KOPT-K1 (cell line): Measurements from ENCODE around the gene COL24A1.
"Not testable (repeated sequence)": the region's sequence is repeated elsewhere in the genome, so short reads cannot be mapped to it uniquely, and the experiment has no call there.

Source experiments
- H3K27ac ChIP-seq: fragments of 200-600 bp; sonication (generic); 2 replicates; pipeline ENCODE4 v1.5.1; 2016; ENCODE audit warnings: antibody characterized with exemption, mild to moderate bottlenecking, low read depth, low read length; ENCODE audit not compliant: poor library complexity, severe bottlenecking
- H3K36me3 ChIP-seq: fragments of 200-600 bp; sonication (generic); 2 replicates; pipeline ENCODE4 v1.5.1; 2017; ENCODE audit warnings: antibody characterized with exemption, mild to moderate bottlenecking, low read length, moderate library complexity; ENCODE audit not compliant: insufficient read depth
- H3K9me3 ChIP-seq: fragments of 200-600 bp; sonication (generic); 2 replicates; pipeline ENCODE4 v1.5.1; 2017; ENCODE audit warnings: antibody characterized with exemption, low read length, mild to moderate bottlenecking; ENCODE audit not compliant: insufficient read depth, poor library complexity, severe bottlenecking

The COL24A1 gene

DNA sequence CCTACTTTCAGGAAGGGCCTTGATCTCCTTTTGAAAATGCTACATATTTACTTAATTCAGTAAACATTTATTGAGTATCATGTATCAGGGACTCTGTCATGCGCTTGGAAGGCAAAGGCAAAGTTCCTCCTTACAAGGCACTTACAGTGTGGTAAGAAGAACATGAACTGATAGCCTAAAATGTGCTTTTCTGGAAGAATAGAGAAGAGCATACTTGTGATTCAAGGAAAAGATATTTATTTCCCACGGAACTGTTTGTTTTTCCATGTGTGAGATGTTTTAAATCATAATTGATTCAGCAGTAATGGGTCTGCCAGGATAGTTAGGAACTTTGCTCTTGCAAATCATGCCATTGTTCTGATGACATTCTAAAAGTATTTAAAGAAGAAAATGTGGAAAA is 338.2 kb downstream of the COL24A1 start:
- no peaks in the 10 kb centered on the region for H3K9me3 ChIP-seq
- H3K27ac ChIP-seq, result no peak overlapping the region
- no peaks in the 10 kb centered on the region for H3K36me3 ChIP-seq

DNA sequence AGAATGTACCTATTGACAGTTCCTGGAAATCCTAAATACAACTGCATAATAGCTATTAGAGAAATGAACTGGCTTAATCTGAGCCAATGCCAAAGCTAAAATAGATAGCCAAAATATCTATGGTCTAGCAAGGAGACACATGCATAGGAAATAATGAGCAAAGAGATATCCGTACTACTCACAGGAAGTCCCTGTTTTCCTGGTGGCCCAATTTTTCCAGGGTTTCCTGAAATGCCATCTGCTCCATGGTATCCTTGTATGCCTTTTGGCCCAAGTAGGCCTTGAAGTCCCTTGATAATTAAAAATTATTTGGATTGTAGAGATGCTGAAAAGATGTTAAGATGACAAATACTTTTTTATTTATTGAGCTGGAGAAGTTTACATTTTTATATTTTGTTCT is 340.0 kb downstream of the COL24A1 start:
- H3K27ac ChIP-seq, result no peak overlapping the region
- no peaks in the 10 kb centered on the region for H3K9me3 ChIP-seq
- H3K36me3 ChIP-seq, result no peaks in the 10 kb centered on the region

DNA sequence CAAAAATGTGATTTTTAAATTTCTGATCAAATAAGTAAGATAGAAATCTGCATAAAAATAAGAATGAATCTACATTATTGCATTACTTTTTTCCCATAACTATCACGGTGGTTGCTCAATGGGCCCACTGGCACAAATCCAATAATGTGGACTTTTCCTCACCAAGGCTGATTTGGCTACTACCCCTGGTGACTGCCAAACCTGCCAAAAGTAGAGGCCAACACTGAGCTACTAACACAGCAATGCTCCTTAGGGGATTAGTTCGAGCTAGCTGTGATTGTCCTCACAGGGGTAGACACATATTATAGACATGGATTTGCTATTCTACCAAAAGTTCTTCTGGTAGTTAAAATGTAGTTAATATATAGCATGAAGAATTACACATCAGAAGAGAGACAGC is 340.7 kb downstream of the COL24A1 start:
- H3K9me3 ChIP-seq, result no peaks in the 10 kb centered on the region
- H3K27ac ChIP-seq, result no peak overlapping the region
- no peaks in the 10 kb centered on the region for H3K36me3 ChIP-seq

DNA sequence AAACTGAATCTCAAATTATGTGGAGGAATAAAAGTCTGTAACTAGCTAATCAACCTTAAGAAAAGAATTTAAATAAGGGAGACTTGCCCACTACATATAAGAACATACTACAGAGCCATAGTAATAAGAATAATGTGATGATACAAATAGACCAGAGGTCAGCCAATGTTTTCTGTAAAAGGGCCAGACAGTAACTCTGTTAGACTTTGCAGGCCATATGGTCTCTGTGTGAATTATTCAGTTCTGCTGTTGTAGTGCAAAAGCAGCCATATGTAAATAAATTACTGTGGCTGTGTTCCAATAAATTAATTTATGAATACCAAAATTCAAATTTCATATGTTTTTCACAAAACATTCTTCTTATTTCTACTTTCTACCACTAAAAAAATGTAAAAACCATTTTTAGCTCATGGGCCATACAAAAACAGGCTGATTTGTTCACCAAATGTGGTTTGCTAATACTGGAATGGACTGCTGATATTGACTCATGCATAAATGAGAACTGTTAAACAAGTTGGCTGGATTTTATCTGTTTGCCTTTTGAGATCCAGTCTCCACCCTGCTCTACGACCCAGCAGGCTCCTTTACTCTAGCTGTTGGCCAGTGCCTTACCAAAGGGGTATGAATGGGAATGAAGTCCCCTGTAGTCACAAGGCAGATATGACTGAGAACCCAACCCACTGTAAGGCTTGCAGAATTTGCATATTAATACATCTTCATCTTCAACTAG is 350.2 kb downstream of the COL24A1 start:
- H3K9me3 ChIP-seq, result peaks cover 7% of the 10 kb centered on the region
- H3K36me3 ChIP-seq, result no peaks in the 10 kb centered on the region
- no peak overlapping the region for H3K27ac ChIP-seq

DNA sequence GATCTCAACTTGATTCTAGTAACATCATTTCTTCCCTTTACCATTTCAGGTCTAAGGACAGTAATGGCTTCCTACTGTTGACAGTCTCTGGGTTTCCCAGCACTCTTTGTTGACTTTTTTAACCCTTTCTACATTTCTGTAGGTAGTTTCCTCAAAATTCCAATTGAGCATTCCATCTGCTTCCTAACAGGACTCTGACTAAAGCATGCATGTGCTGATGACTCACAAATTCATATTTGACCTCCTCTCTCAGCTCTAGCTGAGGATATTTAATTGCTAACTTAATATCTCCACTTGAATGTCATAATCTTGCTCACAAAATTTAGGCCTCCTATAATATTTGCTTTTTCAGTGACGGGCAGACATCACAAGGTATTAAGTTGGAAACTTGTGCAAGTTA is 355.1 kb downstream of the COL24A1 start:
- H3K36me3 ChIP-seq, result no peaks in the 10 kb centered on the region
- no peaks in the 10 kb centered on the region for H3K9me3 ChIP-seq
- no peak overlapping the region for H3K27ac ChIP-seq

DNA sequence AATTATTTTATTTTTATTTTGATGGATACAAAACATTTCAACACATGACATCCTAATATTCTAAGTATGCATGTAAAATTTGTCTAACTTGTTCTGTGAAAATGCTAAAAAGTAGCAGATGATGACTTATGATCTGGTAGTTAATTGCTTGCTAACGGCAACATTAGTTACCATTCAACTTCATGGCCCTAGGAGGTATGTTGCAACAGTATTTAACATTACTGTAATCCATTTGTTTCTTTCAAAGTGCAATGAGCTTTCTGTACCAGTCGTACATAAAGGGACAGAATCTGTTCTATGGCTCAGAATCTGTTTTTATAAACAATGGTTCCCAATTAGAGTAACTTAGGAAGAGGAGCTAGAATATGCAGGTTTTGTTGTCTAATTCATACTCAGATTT is 356.8 kb downstream of the COL24A1 start:
- Histone ChIP-seq H3K36me3 (no peaks in the 10 kb centered on the region), H3K9me3 (no peaks in the 10 kb centered on the region), H3K27ac (no peak overlapping the region)

DNA sequence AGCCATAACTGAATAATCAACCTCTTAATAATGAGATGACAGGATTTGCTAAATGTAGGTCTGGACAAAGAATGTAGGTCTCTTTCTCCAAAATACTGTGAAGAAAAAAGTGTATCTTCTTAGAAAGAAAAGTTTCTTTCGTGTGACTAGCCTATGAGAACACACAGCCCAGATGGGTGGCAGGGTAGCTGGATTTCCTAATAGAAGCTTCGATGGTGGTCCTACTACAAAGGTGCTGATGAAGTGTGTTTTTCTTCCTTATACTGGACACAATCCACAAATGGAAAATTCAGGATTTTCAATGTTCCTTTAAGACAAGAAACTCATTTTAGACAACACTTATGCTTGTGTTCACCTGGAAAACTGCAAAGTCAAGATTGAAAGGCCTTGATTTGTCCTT is 358.2 kb downstream of the COL24A1 start:
- H3K27ac ChIP-seq, result no peak overlapping the region
- H3K36me3 ChIP-seq, result no peaks in the 10 kb centered on the region
- no peaks in the 10 kb centered on the region for H3K9me3 ChIP-seq

DNA sequence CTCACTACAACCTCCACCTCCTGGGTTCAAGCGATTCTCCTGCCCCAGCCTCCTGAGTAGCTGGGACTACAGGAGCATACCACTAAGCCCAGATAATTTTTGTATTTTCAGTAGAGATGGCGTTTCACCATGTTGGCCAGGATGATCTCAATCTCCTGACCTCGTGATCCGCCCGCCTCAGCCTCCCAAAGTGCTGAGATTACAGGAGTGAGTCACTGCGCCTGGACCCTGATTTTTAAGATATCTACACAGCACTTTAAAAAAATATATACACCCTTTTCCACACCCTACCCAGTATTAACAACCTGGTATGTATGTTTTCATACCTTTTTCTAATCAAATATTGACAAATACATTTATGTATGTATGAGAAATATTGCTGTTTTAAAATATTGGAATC is 379.6 kb downstream of the COL24A1 start:
- H3K27ac ChIP-seq, H3K9me3 ChIP-seq, H3K36me3 ChIP-seq: not testable (repeated sequence)

DNA sequence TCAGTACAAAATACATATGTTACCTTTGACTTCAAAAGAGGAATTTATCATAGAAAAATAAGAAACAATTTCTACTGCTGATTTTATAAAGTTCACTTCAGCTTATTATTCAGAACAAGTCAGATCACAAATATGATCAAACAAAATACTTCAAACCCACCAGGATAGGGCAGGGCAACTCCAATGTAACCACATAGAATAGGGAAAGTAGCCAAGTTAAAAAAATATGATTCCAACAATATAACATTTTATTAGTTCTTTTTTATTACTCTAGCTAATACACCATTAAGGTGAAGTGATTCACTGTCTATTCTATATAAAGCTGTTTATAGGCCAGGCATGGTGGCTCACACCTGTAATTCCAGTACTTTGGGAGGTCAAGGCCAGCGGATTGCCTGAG is 393.8 kb downstream of the COL24A1 start:
- Histone ChIP-seq H3K36me3 (no peaks in the 10 kb centered on the region), H3K27ac (no peak overlapping the region), H3K9me3 (no peaks in the 10 kb centered on the region)

DNA sequence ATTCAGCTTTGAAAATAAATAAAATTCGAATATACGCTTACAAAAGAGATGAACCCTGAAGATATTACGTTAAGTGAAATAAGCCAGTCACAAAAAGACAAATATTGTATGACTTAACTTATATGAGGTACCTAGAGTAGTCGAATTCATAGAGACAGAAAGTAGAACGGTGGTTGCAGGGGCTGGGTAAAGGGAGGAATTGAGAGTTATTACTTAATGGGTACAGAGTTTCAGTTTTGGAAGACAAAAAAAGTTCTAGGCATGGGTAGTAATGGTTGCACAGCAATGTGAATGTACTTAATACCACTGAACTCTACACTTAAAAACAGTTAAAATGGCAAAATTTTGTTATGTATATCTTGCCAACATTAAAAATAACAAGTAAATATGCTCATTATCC is 399.7 kb downstream of the COL24A1 start:
- no peaks in the 10 kb centered on the region for H3K36me3 ChIP-seq
- no peaks in the 10 kb centered on the region for H3K9me3 ChIP-seq
- no peak overlapping the region for H3K27ac ChIP-seq

DNA sequence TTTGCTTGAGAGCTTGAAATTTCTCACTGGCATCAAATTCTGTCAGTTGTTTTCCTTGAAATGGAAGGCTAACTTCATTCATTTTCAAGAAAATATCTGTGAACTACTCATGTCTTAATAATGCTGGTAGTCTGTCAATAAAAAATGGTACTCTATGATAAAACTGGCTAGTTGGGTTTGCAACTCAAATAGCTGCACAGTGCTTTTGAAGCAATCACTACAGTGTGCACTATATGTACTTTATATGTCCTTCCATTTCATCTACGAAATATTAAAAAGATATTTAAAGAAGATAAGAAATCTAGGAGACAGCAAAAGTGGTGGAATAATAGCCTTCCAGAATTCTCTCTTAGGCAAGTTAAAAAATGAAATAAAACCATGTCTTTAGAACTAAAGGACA is 408.5 kb downstream of the COL24A1 start:
- H3K36me3 ChIP-seq, result no peaks in the 10 kb centered on the region
- no peak overlapping the region for H3K27ac ChIP-seq
- peaks cover 4% of the 10 kb centered on the region for H3K9me3 ChIP-seq

DNA sequence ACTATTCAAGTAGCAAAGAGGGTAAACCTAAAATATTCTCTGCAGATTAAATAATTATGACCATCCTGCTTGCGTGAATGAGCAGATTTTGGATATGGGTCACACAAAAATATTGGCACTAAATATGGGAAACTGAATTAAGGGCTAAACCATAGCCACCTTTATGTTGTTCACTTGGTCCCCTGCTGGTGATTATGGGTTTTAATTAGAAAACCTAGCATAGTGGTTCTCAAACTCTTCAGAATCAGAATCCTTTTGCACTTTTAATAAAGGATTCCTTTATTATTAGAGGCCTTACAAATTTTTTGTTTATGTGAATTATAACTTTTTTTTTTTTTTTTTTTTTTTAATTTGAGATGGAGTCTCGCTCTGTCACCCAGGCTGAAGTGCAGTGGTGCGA is 409.8 kb downstream of the COL24A1 start:
- Histone ChIP-seq H3K27ac (no peak overlapping the region), H3K9me3 (peaks cover 4% of the 10 kb centered on the region), H3K36me3 (no peaks in the 10 kb centered on the region)

DNA sequence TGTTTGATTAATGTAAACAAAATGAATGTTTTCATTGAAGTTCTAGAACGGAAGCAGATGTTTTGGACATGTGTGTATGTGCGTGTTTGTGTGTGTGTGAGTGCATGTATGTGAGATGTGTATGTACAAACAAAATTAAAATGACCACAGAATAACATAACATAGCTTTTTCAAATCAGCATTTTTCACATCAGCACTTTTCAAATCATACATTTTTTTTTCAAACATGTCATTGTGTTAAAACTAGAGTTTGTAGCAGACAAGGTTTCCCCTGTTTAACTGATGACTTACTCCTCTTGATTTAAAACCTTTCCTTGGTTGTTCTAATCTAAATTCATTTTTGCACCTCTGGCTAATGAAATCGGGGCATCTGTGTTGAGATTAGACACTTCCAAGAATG is 412.8 kb downstream of the COL24A1 start:
- H3K9me3 ChIP-seq, result peaks cover 4% of the 10 kb centered on the region
- H3K27ac ChIP-seq, result no peak overlapping the region
- no peaks in the 10 kb centered on the region for H3K36me3 ChIP-seq

DNA sequence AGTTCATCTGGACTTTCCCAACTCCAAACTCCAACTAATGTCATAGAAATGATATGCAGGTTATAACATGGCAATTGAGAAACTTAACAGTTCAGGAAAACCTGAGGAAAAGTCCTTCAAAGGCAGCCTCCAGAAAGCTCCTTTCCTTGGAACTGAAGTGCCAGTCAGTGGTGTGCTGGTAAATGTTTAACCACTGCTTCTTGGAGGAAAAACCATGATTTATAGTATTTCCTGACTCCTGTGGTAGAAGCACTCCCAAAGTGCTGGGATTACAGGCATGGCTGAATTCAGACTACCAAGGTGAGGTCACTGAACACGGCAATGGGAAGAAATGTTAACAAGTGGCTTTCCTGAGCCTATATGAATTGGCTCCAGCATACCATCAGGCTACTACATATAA is 421.6 kb downstream of the COL24A1 start:
- Histone ChIP-seq H3K27ac (no peak overlapping the region), H3K9me3 (no peaks in the 10 kb centered on the region), H3K36me3 (no peaks in the 10 kb centered on the region)

DNA sequence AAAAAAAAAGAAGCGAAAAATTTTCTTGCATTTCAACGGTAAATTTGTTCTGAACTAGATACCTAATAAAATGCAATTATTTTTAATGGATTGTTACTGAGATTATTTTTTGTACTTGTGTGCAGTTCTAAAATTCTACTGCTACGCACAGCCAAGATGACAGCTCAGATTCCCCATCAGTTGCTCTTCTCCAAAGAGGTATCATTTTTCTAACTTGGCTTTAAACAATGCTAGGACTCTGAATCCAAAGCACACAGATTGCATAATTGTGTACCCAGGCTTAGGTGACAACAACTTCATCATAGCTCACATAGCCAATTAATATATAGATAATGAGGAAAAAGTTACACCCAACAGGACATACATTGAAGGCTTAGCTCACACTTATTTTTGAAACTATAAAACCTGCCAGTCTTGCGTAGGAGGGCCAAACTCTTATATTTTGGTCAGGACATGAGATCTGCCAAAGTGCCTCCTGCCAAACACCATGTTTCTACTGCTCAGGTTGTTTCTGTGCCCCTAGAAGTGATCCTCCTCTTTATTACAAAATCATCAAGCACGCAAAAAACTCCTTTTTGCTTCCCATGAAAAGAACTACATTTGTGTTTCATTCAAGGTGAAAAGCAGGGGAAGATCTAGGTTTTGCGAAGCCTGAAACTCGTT is 437.8 kb downstream of the COL24A1 start:
- no peaks in the 10 kb centered on the region for H3K36me3 ChIP-seq
- peaks cover 18% of the 10 kb centered on the region for H3K9me3 ChIP-seq
- H3K27ac ChIP-seq, result no peak overlapping the region

DNA sequence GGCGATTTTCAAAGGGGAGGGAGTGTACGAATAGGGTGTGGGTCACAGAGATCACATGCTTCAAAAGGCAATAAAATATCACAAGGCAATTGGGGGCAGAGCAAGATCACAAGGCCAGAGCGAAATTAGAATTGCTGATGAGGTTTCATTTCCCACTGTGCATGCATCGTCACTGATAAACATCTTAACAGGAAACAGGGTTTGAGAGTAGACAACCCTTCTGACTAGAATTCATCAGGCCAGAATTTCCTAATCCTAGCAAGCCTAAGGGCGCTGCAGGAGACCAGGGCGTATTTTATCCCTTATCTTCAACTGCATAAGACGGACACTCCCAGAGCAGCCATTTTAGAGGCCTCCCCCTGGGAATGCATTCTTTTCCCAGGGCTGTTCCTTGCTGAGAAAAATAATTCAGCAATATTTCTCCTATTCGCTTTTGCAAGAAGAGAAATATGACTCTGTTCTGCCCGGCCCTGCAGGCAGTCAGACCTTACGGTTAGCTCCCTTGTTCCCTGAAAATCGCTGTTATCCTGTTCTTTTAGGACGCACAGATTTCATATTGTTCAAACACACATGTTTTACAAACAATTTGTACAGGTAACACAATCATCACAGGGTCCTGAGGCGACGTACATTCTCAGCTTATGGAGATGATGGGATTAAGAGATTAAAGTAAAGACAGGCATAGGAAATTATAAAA is 442.0 kb downstream of the COL24A1 start:
- H3K9me3 ChIP-seq, result peaks cover 15% of the 10 kb centered on the region
- H3K36me3 ChIP-seq, H3K27ac ChIP-seq: not testable (repeated sequence)
